Measurements from ENCODE around the gene P4HA2.
"Not testable (repeated sequence)": the region's sequence is repeated elsewhere in the genome, so short reads cannot be mapped to it uniquely, and the experiment has no call there.

Gene P4HA2

GRCh38 chr5:132181011-132181629, 46.5 kb downstream of the P4HA2 start:
- Mint-ChIP-seq H3K27me3 (no peaks in the 10 kb centered on the region), H3K36me3 (ENCODE audit: insufficient read depth) (no peaks in the 10 kb centered on the region), H3K27ac (no peak overlapping the region), H3K9me3 (no peaks in the 10 kb centered on the region), H3K4me3 (no peak overlapping the region), H3K4me1 (ENCODE audit: low read depth in 2 of 2) (peaks cover 14 to 16% of the 10 kb centered on the region in 2 donors)
- no peak for DNase-seq
- ATAC-seq (replicated peaks) = no peak

GRCh38 chr5:132180134-132180745, 47.4 kb downstream of the P4HA2 start:
- ATAC-seq (replicated peaks) (no peak), DNase-seq (no peak)
- H3K27me3 Mint-ChIP-seq = no peaks in the 10 kb centered on the region
- no peaks in the 10 kb centered on the region for H3K9me3 Mint-ChIP-seq
- no peak overlapping the region for H3K27ac Mint-ChIP-seq
- H3K36me3 Mint-ChIP-seq (ENCODE audit: insufficient read depth) = no peaks in the 10 kb centered on the region
- peaks cover 14 to 16% of the 10 kb centered on the region in 2 donors for H3K4me1 Mint-ChIP-seq (ENCODE audit: low read depth in 2 of 2)
- no peak overlapping the region for H3K4me3 Mint-ChIP-seq

GRCh38 chr5:132179405-132179804, 48.2 kb downstream of the P4HA2 start:
- Mint-ChIP-seq H3K27me3 (no peaks in the 10 kb centered on the region), H3K4me1 (ENCODE audit: low read depth in 2 of 2) (peaks cover 14 to 16% of the 10 kb centered on the region in 2 donors), H3K4me3 (no peak overlapping the region), H3K36me3 (ENCODE audit: insufficient read depth) (no peaks in the 10 kb centered on the region), H3K27ac (no peak overlapping the region), H3K9me3 (no peaks in the 10 kb centered on the region)
- ATAC-seq (replicated peaks) = no peak
- no peak for DNase-seq

GRCh38 chr5:132177691-132178149, 49.9 kb downstream of the P4HA2 start:
- Mint-ChIP-seq H3K27ac (no peak overlapping the region), H3K36me3 (ENCODE audit: insufficient read depth) (peaks cover 3% of the 10 kb centered on the region), H3K27me3 (no peaks in the 10 kb centered on the region), H3K4me3 (no peak overlapping the region), H3K4me1 (ENCODE audit: low read depth in 2 of 2) (peaks cover 14 to 16% of the 10 kb centered on the region in 2 donors), H3K9me3 (no peaks in the 10 kb centered on the region)
- no peak for DNase-seq
- ATAC-seq (replicated peaks) = no peak

GRCh38 chr5:132176987-132177386, 50.7 kb downstream of the P4HA2 start:
- ATAC-seq (replicated peaks) (peak; percentile 36), DNase-seq (no peak)
- no peaks in the 10 kb centered on the region for H3K27me3 Mint-ChIP-seq
- peaks cover 3% of the 10 kb centered on the region for H3K36me3 Mint-ChIP-seq (ENCODE audit: insufficient read depth)
- H3K9me3 Mint-ChIP-seq = no peaks in the 10 kb centered on the region
- peaks cover 14 to 16% of the 10 kb centered on the region in 2 donors for H3K4me1 Mint-ChIP-seq (ENCODE audit: low read depth in 2 of 2)
- H3K27ac Mint-ChIP-seq = no peak overlapping the region
- H3K4me3 Mint-ChIP-seq = no peak overlapping the region

GRCh38 chr5:132176521-132176945, 51.1 kb downstream of the P4HA2 start:
- Mint-ChIP-seq H3K9me3 (no peaks in the 10 kb centered on the region), H3K4me3 (no peak overlapping the region), H3K27me3 (no peaks in the 10 kb centered on the region), H3K4me1 (ENCODE audit: low read depth in 2 of 2) (peaks cover 14 to 16% of the 10 kb centered on the region in 2 donors), H3K36me3 (ENCODE audit: insufficient read depth) (peaks cover 3% of the 10 kb centered on the region), H3K27ac (no peak overlapping the region)
- ATAC-seq (replicated peaks) (no peak), DNase-seq (no peak)

GRCh38 chr5:132162945-132163344, 64.7 kb downstream of the P4HA2 start:
- Mint-ChIP-seq H3K36me3 (ENCODE audit: insufficient read depth) (no peaks in the 10 kb centered on the region), H3K4me3 (no peak overlapping the region), H3K4me1 (ENCODE audit: low read depth in 2 of 2) (peaks cover 3 to 5% of the 10 kb centered on the region in 2 donors), H3K9me3 (peaks cover 0 to under 1% of the 10 kb centered on the region in 2 donors), H3K27me3 (peaks cover 3 to 7% of the 10 kb centered on the region in 2 donors), H3K27ac (no peak overlapping the region)
- ATAC-seq (replicated peaks) = no peak
- DNase-seq = no peak

GRCh38 chr5:132161574-132162326, 65.9 kb downstream of the P4HA2 start:
- H3K27me3 Mint-ChIP-seq; H3K27ac Mint-ChIP-seq; H3K4me1 Mint-ChIP-seq (ENCODE audit: low read depth in 2 of 2); ATAC-seq (replicated peaks); H3K4me3 Mint-ChIP-seq; H3K9me3 Mint-ChIP-seq; DNase-seq; H3K36me3 Mint-ChIP-seq (ENCODE audit: insufficient read depth): not testable (repeated sequence)

- Mint-ChIP-seq H3K9me3 (peaks cover 5 to 8% of the 10 kb centered on the region in 2 donors), H3K27ac (no peak overlapping the region), H3K4me1 (ENCODE audit: low read depth in 2 of 2) (no peaks in the 10 kb centered on the region), H3K4me3 (no peak overlapping the region), H3K27me3 (peaks cover 27 to 46% of the 10 kb centered on the region in 2 donors), H3K36me3 (ENCODE audit: insufficient read depth) (no peaks in the 10 kb centered on the region)
- ATAC-seq (replicated peaks) (no peak), DNase-seq (no peak)
These were observed 71.2 kb downstream of the P4HA2 start for GRCh38 chr5:132156413-132156812.

GRCh38 chr5:132150565-132150964, 77.1 kb downstream of the P4HA2 start:
- DNase-seq = no peak
- no peaks in the 10 kb centered on the region for H3K4me1 Mint-ChIP-seq (ENCODE audit: low read depth in 2 of 2)
- peaks cover 14 to 28% of the 10 kb centered on the region in 2 donors for H3K27me3 Mint-ChIP-seq
- no peaks in the 10 kb centered on the region for H3K36me3 Mint-ChIP-seq (ENCODE audit: insufficient read depth)
- H3K27ac Mint-ChIP-seq = no peak overlapping the region
- ATAC-seq (replicated peaks) = no peak
- peaks cover 5 to 8% of the 10 kb centered on the region in 2 donors for H3K9me3 Mint-ChIP-seq
- no peak overlapping the region for H3K4me3 Mint-ChIP-seq

- no peak for ATAC-seq (replicated peaks)
These were observed 80.0 kb downstream of the P4HA2 start for GRCh38 chr5:132147663-132148062.

GRCh38 chr5:132145326-132145725, 82.3 kb downstream of the P4HA2 start:
- H3K27me3 Mint-ChIP-seq; ATAC-seq (replicated peaks); H3K27ac Mint-ChIP-seq; H3K4me3 Mint-ChIP-seq; DNase-seq; H3K36me3 Mint-ChIP-seq (ENCODE audit: insufficient read depth); H3K4me1 Mint-ChIP-seq (ENCODE audit: low read depth in 2 of 2): not testable (repeated sequence)
- peaks cover 7 to 14% of the 10 kb centered on the region in 2 donors for H3K9me3 Mint-ChIP-seq

More at GRCh38 chr5:132147663-132148062, 80.0 kb downstream of the P4HA2 start:
- no peaks in the 10 kb centered on the region for H3K36me3 Mint-ChIP-seq (ENCODE audit: insufficient read depth)
- H3K4me3 Mint-ChIP-seq = no peak overlapping the region
- no peak for DNase-seq
- no peaks in the 10 kb centered on the region for H3K4me1 Mint-ChIP-seq (ENCODE audit: low read depth in 2 of 2)
- peaks cover 6 to 8% of the 10 kb centered on the region in 2 donors for H3K9me3 Mint-ChIP-seq
- H3K27ac Mint-ChIP-seq = no peak overlapping the region
- H3K27me3 Mint-ChIP-seq = peaks cover 0 to 8% of the 10 kb centered on the region in 2 donors

- H3K27me3 Mint-ChIP-seq = peaks cover 6 to 9% of the 10 kb centered on the region in 2 donors
- ATAC-seq (replicated peaks) (no peak), DNase-seq (no peak)
- H3K27ac Mint-ChIP-seq = no peak overlapping the region
- no peaks in the 10 kb centered on the region for H3K4me1 Mint-ChIP-seq (ENCODE audit: low read depth in 2 of 2)
- no peak overlapping the region for H3K4me3 Mint-ChIP-seq
- H3K36me3 Mint-ChIP-seq (ENCODE audit: insufficient read depth) = no peaks in the 10 kb centered on the region
- H3K9me3 Mint-ChIP-seq = peaks cover 9 to 14% of the 10 kb centered on the region in 2 donors
These were observed 84.5 kb downstream of the P4HA2 start for GRCh38 chr5:132143148-132143547.

All from effector memory CD8-positive, alpha-beta T cell (primary cell).